PFSK-1 (cell line): Measurements from ENCODE around the gene DAP3.

Experiments used
- POLR2AphosphoS5 ChIP-seq: IDR thresholded peaks from 2 replicates; pipeline ENCODE4 v1.6.1; 2012; ENCODE audit warnings: low read depth, mild to moderate bottlenecking, control low read depth, low read length, moderate library complexity
- REST ChIP-seq, 2 experiments: IDR thresholded peaks; 2 replicates each; pipeline versions ENCODE4 v1.6.1 to v1.8.0; 2011 to 2012; ENCODE audit warnings: low read depth in 2 of 2, low read length in 2 of 2, control low read depth in 1 of 2, inconsistent platforms in 1 of 2, mild to moderate bottlenecking in 1 of 2, moderate library complexity in 1 of 2; ENCODE audit not compliant: insufficient read depth in 1 of 2

- TF ChIP-seq POLR2AphosphoS5 (no peak), REST (IDR thresholded peaks at IDR 0.05; ENCODE audit: insufficient read depth in 1 of 2, low read depth in 2 of 2, low read length in 2 of 2) (no peak)
Observed at GRCh38 chr1:155741908-155742307, 53.0 kb downstream of the DAP3 start.
